Activated T-cell treated with anti-CD3 and anti-CD28 coated beads, Interleukin-2, amount 50 U/mL, for 72 hours (primary cell): ENCODE results near the gene ABI3BP. TPM values are rescaled to one million over a fixed set of nuclear protein-coding genes. Genes with fewer than 3 reads are reported as not detected.
A peak's percentile ranks its signal among the peaks of the same experiment; 100 is the strongest.

Experiments
- ATAC-seq, 2 donors: fragments of 150-1000 bp; cut with Tn5 transposase; replicated peaks in 1 of 2; 2 replicates each; pipeline ENCODE4 v1.10.0; 2021; ENCODE audit warnings: moderate library complexity in 2 of 2, mild to moderate bottlenecking in 1 of 2
- DNase-seq, 2 donors: peaks; one replicate each; pipeline ENCODE4 v3.0.0; 2021 to 2022; ENCODE audit warnings: mixed read lengths in 1 of 2
- H3K27ac Mint-ChIP-seq: one replicate; pipeline ENCODE4 v1.8.0; 2022; ENCODE audit warnings: mild to moderate bottlenecking, moderate library complexity, mixed read lengths
- H3K27me3 Mint-ChIP-seq: one replicate; pipeline ENCODE4 v1.8.0; 2022; ENCODE audit warnings: low read depth, mixed read lengths
- H3K36me3 Mint-ChIP-seq, 2 donors: one replicate each; pipeline ENCODE4 v1.8.0; 2022; ENCODE audit warnings: mixed read lengths in 2 of 2, mild to moderate bottlenecking in 1 of 2; ENCODE audit not compliant: insufficient read depth in 2 of 2
- H3K4me1 Mint-ChIP-seq: one replicate; pipeline ENCODE4 v1.8.0; 2022; ENCODE audit warnings: low read depth, mixed read lengths
- H3K4me3 Mint-ChIP-seq, 2 donors: one replicate each; pipeline ENCODE4 v1.8.0; 2022; ENCODE audit warnings: mild to moderate bottlenecking in 2 of 2, mixed read lengths in 2 of 2, moderate library complexity in 2 of 2
- H3K9me3 Mint-ChIP-seq, 2 donors: one replicate each; pipeline ENCODE4 v1.8.0; 2022; ENCODE audit warnings: mixed read lengths in 2 of 2
- total RNA-seq, 2 donors: library from RNA; stranded (reverse); gene quantifications; one replicate each; pipeline ENCODE4 v1.2.3, GENCODE V29; 2022

ABI3BP gene
- total RNA-seq, 2 donors from 2014 or later: not detected

GRCh38 chr3:100759159-100759558 lies 234.1 kb downstream of the ABI3BP start:
- no peak overlapping the region for H3K27ac Mint-ChIP-seq
- DNase-seq (no peak), ATAC-seq (no peak)
- no peaks in the 10 kb centered on the region for H3K27me3 Mint-ChIP-seq
- H3K9me3 Mint-ChIP-seq: no peaks in the 10 kb centered on the region
- H3K4me3 Mint-ChIP-seq: no peak overlapping the region
- H3K36me3 Mint-ChIP-seq: no peaks in the 10 kb centered on the region
- peaks cover 7% of the 10 kb centered on the region for H3K4me1 Mint-ChIP-seq

GRCh38 chr3:100756441-100756840 lies 236.8 kb downstream of the ABI3BP start:
- H3K4me3 Mint-ChIP-seq: no peak overlapping the region
- DNase-seq (no peak), ATAC-seq (no peak)
- no peaks in the 10 kb centered on the region for H3K9me3 Mint-ChIP-seq
- H3K4me1 Mint-ChIP-seq: peaks cover 7% of the 10 kb centered on the region
- H3K27me3 Mint-ChIP-seq: no peaks in the 10 kb centered on the region
- peaks cover 2 to 4% of the 10 kb centered on the region in 2 donors for H3K36me3 Mint-ChIP-seq
- H3K27ac Mint-ChIP-seq: no peak overlapping the region

GRCh38 chr3:100754563-100755334 lies 238.5 kb downstream of the ABI3BP start:
- Mint-ChIP-seq H3K27me3 (no peaks in the 10 kb centered on the region), H3K9me3 (no peaks in the 10 kb centered on the region), H3K36me3 (peaks cover 2 to 10% of the 10 kb centered on the region in 2 donors), H3K4me3 (no peak overlapping the region), H3K4me1 (peaks cover 2% of the 10 kb centered on the region), H3K27ac (no peak overlapping the region)
- no peak for ATAC-seq
- no peak for DNase-seq

GRCh38 chr3:100753846-100754245 lies 239.4 kb downstream of the ABI3BP start:
- Mint-ChIP-seq H3K36me3 (peaks cover 2 to 13% of the 10 kb centered on the region in 2 donors), H3K4me3 (no peak overlapping the region), H3K4me1 (no peaks in the 10 kb centered on the region), H3K27me3 (no peaks in the 10 kb centered on the region), H3K9me3 (no peaks in the 10 kb centered on the region), H3K27ac (no peak overlapping the region)
- no peak for ATAC-seq
- DNase-seq: no peak

- Mint-ChIP-seq H3K27me3 (no peaks in the 10 kb centered on the region), H3K9me3 (no peaks in the 10 kb centered on the region), H3K36me3 (peaks cover 4 to 31% of the 10 kb centered on the region in 2 donors), H3K4me3 (no peak overlapping the region), H3K27ac (no peak overlapping the region), H3K4me1 (no peaks in the 10 kb centered on the region)
- ATAC-seq: no peak
- no peak for DNase-seq
These were observed 244.3 kb downstream of the ABI3BP start for GRCh38 chr3:100748967-100749366.

DNA sequence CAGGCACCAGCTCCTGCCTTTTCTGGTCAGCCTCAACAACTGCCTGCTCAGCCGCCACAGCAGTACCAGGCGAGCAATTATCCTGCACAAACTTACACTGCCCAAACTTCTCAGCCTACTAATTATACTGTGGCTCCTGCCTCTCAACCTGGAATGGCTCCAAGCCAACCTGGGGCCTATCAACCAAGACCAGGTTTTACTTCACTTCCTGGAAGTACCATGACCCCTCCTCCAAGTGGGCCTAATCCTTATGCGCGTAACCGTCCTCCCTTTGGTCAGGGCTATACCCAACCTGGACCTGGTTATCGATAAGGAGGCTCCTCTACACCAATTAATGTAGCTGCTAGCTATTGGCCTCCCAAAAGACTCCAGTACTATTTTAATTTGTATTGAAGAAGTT lies 245.0 kb downstream of the ABI3BP start:
- Mint-ChIP-seq H3K4me3 (no peak overlapping the region), H3K36me3 (peaks cover 4 to 31% of the 10 kb centered on the region in 2 donors), H3K4me1 (no peaks in the 10 kb centered on the region), H3K27me3 (no peaks in the 10 kb centered on the region), H3K27ac (no peak overlapping the region), H3K9me3 (no peaks in the 10 kb centered on the region)
- ATAC-seq: no peak
- DNase-seq: no peak

DNA sequence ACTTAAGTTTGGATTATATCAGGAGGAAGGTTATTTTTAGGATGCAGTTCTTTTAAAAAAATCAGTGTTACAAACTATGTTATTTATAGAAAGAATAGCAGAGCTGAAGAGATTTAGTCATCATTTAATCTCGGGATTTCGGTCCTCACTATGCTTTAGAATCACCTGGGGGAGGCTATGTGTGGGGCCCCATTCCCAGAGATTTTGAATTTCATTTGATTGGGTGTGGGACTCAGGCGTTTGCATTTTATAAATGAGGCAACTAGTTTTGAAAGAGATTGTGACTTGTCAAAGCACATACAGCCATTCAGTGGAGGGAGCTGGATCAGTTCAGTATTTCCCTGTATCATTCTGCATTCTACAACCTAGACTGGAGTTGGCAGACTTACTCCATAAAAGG lies 247.1 kb downstream of the ABI3BP start:
- no peaks in the 10 kb centered on the region for H3K4me1 Mint-ChIP-seq
- DNase-seq (no peak), ATAC-seq (no peak)
- peaks cover 2 to 27% of the 10 kb centered on the region in 2 donors for H3K36me3 Mint-ChIP-seq
- no peak overlapping the region for H3K4me3 Mint-ChIP-seq
- H3K27me3 Mint-ChIP-seq: no peaks in the 10 kb centered on the region
- H3K27ac Mint-ChIP-seq: no peak overlapping the region
- H3K9me3 Mint-ChIP-seq: no peaks in the 10 kb centered on the region

GRCh38 chr3:100745617-100746016 lies 247.6 kb downstream of the ABI3BP start:
- Mint-ChIP-seq H3K4me3 (no peak overlapping the region), H3K4me1 (no peaks in the 10 kb centered on the region), H3K36me3 (peaks cover 2 to 24% of the 10 kb centered on the region in 2 donors), H3K9me3 (no peaks in the 10 kb centered on the region), H3K27me3 (no peaks in the 10 kb centered on the region), H3K27ac (no peak overlapping the region)
- ATAC-seq: no peak
- DNase-seq: no peak

DNA sequence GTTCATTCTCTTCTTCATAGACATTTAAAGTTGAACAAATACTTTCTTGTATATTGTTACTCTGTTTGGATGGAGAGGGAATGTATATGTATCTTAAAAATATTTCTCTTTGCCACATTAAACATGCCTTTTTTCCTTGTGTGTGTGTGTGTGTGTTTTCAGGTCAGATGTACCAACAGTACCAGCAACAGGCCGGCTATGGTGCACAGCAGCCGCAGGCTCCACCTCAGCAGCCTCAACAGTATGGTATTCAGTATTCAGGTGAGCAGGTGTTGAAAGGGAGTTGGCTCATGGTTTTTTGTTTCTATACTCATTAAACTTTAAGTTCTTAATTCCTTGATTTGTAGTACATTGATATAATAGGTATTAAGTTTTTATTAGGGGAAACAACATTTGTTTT lies 248.6 kb downstream of the ABI3BP start:
- no peaks in the 10 kb centered on the region for H3K27me3 Mint-ChIP-seq
- no peak overlapping the region for H3K4me3 Mint-ChIP-seq
- no peak for ATAC-seq
- peaks cover 2 to 21% of the 10 kb centered on the region in 2 donors for H3K36me3 Mint-ChIP-seq
- no peak overlapping the region for H3K27ac Mint-ChIP-seq
- no peak for DNase-seq
- no peaks in the 10 kb centered on the region for H3K9me3 Mint-ChIP-seq
- H3K4me1 Mint-ChIP-seq: peaks cover 8% of the 10 kb centered on the region

DNA sequence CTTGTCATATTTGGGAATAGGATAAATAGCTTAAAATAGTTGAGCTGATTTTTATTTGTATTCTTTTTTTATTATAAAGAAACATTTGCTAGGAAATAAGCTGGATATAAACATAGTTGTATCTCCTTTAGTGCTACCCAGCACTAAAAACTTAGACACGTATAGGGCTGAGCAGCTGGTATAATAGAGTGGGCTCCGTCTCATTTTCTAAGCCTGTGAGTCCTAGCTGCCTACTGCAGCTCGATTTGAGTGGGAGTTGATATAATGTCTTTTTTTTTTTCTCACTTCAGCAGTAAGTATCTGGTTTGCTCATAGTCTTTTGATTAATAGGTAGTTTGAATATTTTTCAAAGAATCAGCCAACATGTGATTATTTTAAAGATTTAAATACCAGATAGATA lies 249.7 kb downstream of the ABI3BP start:
- Mint-ChIP-seq H3K27me3 (no peaks in the 10 kb centered on the region), H3K27ac (no peak overlapping the region), H3K4me1 (peaks cover 9% of the 10 kb centered on the region), H3K9me3 (no peaks in the 10 kb centered on the region), H3K4me3 (no peak overlapping the region), H3K36me3 (peaks cover 2 to 16% of the 10 kb centered on the region in 2 donors)
- DNase-seq: no peak
- no peak for ATAC-seq

GRCh38 chr3:100740207-100740606 lies 253.0 kb downstream of the ABI3BP start:
- Mint-ChIP-seq H3K4me3 (no peak overlapping the region), H3K9me3 (no peaks in the 10 kb centered on the region), H3K27ac (peak overlapping the region; percentile 73), H3K4me1 (peaks cover 9% of the 10 kb centered on the region), H3K36me3 (peaks cover 5 to 18% of the 10 kb centered on the region in 2 donors), H3K27me3 (no peaks in the 10 kb centered on the region)
- ATAC-seq (peak; percentile 97 to 99), DNase-seq (peak; percentile 21 to 36)

DNA sequence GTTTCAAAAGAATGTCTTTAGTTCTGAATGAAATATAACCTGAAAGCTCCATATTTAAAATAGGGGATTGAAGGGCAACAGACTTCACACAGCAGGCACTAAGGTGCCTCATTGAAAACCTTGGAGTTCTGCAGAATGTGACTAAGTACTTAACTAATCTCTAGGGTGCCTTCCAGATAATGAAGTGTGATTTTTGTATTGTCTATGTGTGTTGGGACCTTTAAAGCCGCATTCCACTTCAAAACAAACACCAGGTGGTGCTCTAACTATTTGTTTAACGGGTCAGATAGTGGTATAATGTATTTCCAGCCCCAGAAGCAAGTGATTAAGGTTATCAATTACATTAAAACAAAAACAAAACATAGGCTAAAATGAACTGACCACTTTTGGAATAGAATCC lies 255.9 kb downstream of the ABI3BP start:
- DNase-seq (no peak), ATAC-seq (no peak)
- Mint-ChIP-seq H3K9me3 (no peaks in the 10 kb centered on the region), H3K4me1 (peaks cover 9% of the 10 kb centered on the region), H3K27ac (peak overlapping the region; percentile 19), H3K36me3 (peaks cover 10 to 24% of the 10 kb centered on the region in 2 donors), H3K27me3 (no peaks in the 10 kb centered on the region), H3K4me3 (no peak overlapping the region)

GRCh38 chr3:100732435-100732834 lies 260.8 kb downstream of the ABI3BP start:
- Mint-ChIP-seq H3K9me3 (no peaks in the 10 kb centered on the region), H3K36me3 (peaks cover 14 to 29% of the 10 kb centered on the region in 2 donors), H3K4me1 (peaks cover 1% of the 10 kb centered on the region), H3K27me3 (no peaks in the 10 kb centered on the region), H3K27ac (no peak overlapping the region), H3K4me3 (no peak overlapping the region)
- DNase-seq (no peak), ATAC-seq (no peak)

DNA sequence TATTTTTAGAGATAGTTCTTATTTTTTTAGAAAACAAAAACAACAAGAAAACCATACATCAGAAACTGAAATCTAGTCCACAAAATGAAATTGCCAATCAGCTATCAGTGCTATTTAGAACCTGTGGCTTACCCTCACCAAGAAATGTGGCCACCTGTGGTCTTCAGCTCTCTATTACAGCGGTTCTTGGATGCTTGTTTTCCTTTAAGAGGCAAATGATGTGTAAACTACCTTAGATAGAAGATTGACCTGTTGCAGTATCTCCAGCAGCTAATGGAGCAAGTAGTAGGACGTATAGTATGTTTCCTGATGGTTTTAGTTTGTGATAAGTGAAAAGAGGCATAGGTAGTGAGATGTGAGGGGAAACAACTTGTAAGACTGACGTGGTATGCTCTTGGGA lies 262.7 kb downstream of the ABI3BP start:
- DNase-seq: no peak

More for the DNA sequence above, 262.7 kb downstream of the ABI3BP start:
- H3K9me3 Mint-ChIP-seq: no peaks in the 10 kb centered on the region
- peaks cover 12% of the 10 kb centered on the region for H3K4me1 Mint-ChIP-seq
- H3K27me3 Mint-ChIP-seq: no peaks in the 10 kb centered on the region
- H3K36me3 Mint-ChIP-seq: peaks cover 9 to 26% of the 10 kb centered on the region in 2 donors
- H3K27ac Mint-ChIP-seq: no peak overlapping the region
- ATAC-seq: no peak
- no peak overlapping the region for H3K4me3 Mint-ChIP-seq
